ENCODE measurements around the gene GLP2R.

- TF ChIP-seq CTCF (conservative IDR thresholded peaks at IDR 0.05), result no peak
- TF ChIP-seq ZFX (IDR thresholded peaks at IDR 0.05), result no peak
These were observed 39.9 kb downstream of the GLP2R start for GRCh38 chr17:9865586-9865985.

Data from C4-2B (cell line).